IMR-90 (cell line): ENCODE data around the gene ACOT7.

Experiments used
- CTCF ChIP-seq: conservative IDR thresholded peaks from 2 replicates; pipeline ENCODE4 v1.5.1; 2012; ENCODE audit warnings: mild to moderate bottlenecking, low read depth, low read length, improper control_type of control experiment
- RAD21 ChIP-seq: IDR thresholded peaks from 2 replicates; pipeline ENCODE4 v1.6.1; 2012; ENCODE audit warnings: low read length, improper control_type of control experiment
- USF2 ChIP-seq: fragments of 150-350 bp; IDR thresholded peaks from 2 replicates; pipeline ENCODE4 v1.6.1; 2017; ENCODE audit warnings: mild to moderate bottlenecking, antibody characterized with exemption, low read length, low read depth

GRCh38 chr1:6355621-6356020 is 37.9 kb downstream of the ACOT7 start:
- TF ChIP-seq CTCF, result no peak
- TF ChIP-seq USF2, result no peak
- no peak for TF ChIP-seq RAD21
